Activated CD4-positive, alpha-beta T cell treated with anti-CD3 and anti-CD28 coated beads, Interleukin-2, amount 10 ng/mL, durations not matched to agents 24 days and 14 days (primary cell): ENCODE data around the gene RBKS. TPM values are rescaled to one million over a fixed set of nuclear protein-coding genes. Genes with fewer than 3 reads are reported as not detected.
"Not testable (repeated sequence)": the region's sequence is repeated elsewhere in the genome, so short reads cannot be mapped to it uniquely, and the experiment has no call there.

Experiments used
- DNase-seq: peaks from one replicate; pipeline ENCODE4 v3.0.0; 2022
- H3K27ac Mint-ChIP-seq: one replicate; pipeline ENCODE4 v1.8.0; 2022; ENCODE audit warnings: mild to moderate bottlenecking, mixed read lengths
- H3K27me3 Mint-ChIP-seq: one replicate; pipeline ENCODE4 v1.8.0; 2022; ENCODE audit warnings: mixed read lengths
- H3K36me3 Mint-ChIP-seq: one replicate; pipeline ENCODE4 v1.8.0; 2022; ENCODE audit warnings: low read depth, mild to moderate bottlenecking, mixed read lengths
- H3K4me1 Mint-ChIP-seq: one replicate; pipeline ENCODE4 v1.8.0; 2021; ENCODE audit warnings: mixed read lengths
- H3K4me3 Mint-ChIP-seq: one replicate; pipeline ENCODE4 v1.8.0; 2022; ENCODE audit warnings: mild to moderate bottlenecking, moderate library complexity, mixed read lengths
- H3K9me3 Mint-ChIP-seq: one replicate; pipeline ENCODE4 v1.8.0; 2021; ENCODE audit warnings: mixed read lengths
- intact Hi-C: fragments of 100-400 bp; cut with micrococcal nuclease; formaldehyde crosslinking; loops from one replicate; pipeline ENCODE4 v1.15.1; 2023
- total RNA-seq: library from RNA; stranded (reverse); gene quantifications from 2 replicates; pipeline ENCODE4 v1.2.3, GENCODE V29; 2022

RBKS gene
- total RNA-seq, 1 donor from 2014 or later = 1.4 TPM

DNA sequence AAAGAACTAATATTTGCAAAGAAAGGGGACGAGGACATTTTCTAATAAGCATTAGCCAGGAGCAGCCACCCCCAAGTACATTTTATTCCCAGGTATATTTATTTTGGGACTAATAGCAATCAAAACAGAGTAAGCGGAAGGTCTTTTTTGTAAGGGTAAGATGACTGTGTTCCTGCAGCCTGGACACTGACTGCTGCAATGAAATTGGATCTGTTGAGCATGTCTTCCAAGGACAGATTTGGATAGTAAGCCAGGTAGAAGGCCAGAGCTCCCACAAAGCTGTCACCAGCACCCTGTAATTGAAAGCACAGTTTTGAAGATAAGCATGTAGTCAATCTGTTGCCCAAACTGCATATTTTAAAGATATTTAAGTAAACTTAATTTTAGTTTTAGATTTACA, 108.7 kb downstream of the RBKS start:
- no peak for DNase-seq
- H3K36me3 Mint-ChIP-seq = peaks cover 21% of the 10 kb centered on the region
- no peak overlapping the region for H3K27ac Mint-ChIP-seq

DNA sequence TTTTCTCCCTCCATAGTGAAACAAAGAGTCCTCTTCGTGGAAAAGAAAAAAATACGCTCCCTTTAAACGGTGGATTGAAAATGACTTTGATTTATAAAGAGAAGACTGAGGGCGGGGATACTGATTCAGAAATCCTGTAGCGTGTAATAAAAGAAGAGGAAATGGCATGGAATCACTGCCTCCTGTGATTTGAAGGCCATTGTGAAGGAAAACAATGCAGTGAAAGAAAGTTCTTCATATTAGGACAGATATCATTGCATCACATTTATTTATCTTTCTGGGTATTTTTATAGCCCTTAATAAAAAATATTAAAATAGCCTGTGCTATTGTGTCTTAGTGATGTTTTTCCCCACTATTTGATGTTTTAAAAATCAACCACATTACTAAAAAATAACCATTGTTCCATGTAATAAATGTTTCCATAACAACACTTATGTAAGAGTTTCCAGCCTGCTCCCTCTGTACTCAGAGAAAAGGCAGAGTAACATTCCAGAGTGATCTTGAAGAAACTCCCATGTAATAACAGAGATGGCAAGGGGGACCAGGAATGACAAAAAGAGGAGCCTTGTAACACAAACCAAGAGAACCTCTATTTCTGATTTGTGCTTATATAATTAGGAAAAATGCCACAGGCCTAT, 110.7 kb downstream of the RBKS start:
- Mint-ChIP-seq H3K4me3 (no peak overlapping the region), H3K36me3 (peaks cover 36% of the 10 kb centered on the region), H3K27ac (no peak overlapping the region), H3K9me3 (no peaks in the 10 kb centered on the region), H3K27me3 (no peaks in the 10 kb centered on the region), H3K4me1 (peaks cover 9% of the 10 kb centered on the region)
- DNase-seq = no peak
- intact Hi-C loops = no loop called here

More for the DNA sequence above, 108.7 kb downstream of the RBKS start:
- no peaks in the 10 kb centered on the region for H3K9me3 Mint-ChIP-seq
- no peaks in the 10 kb centered on the region for H3K27me3 Mint-ChIP-seq
- H3K4me1 Mint-ChIP-seq = peaks cover 6% of the 10 kb centered on the region
- intact Hi-C loops = no loop called here
- no peak overlapping the region for H3K4me3 Mint-ChIP-seq

DNA sequence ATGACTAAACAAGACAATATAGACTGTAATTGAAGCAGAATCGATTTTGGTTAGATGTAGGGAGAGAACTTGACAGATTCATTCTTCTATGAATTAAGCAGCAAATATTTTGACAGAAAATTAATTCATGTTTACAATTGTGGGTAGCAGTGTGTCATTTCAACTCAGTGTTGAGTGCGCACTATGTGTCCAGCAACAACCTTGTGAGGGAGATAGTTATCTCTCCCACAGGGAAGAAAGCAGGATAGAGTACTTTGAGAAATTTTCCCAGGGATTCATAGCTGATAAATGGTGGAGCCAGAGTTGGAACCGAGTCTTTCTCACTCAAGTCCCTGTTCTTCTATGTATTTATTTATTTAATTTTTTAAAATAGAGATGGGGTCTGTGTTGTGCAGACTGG, 113.5 kb downstream of the RBKS start:
- Mint-ChIP-seq H3K4me3 (no peak overlapping the region), H3K27ac (no peak overlapping the region), H3K27me3 (no peaks in the 10 kb centered on the region), H3K4me1 (peaks cover 26% of the 10 kb centered on the region), H3K9me3 (no peaks in the 10 kb centered on the region), H3K36me3 (peaks cover 47% of the 10 kb centered on the region)
- intact Hi-C loops = no loop called here
- DNase-seq = no peak

- intact Hi-C loops = no loop called here
- no peak overlapping the region for H3K4me3 Mint-ChIP-seq
- H3K36me3 Mint-ChIP-seq = peaks cover 47% of the 10 kb centered on the region
- H3K27ac Mint-ChIP-seq = no peak overlapping the region
- H3K27me3 Mint-ChIP-seq = no peaks in the 10 kb centered on the region
- H3K4me1 Mint-ChIP-seq = peaks cover 28% of the 10 kb centered on the region
- no peak for DNase-seq
- peaks cover under 1% of the 10 kb centered on the region for H3K9me3 Mint-ChIP-seq
Measured at GRCh38 chr2:27776097-27776496, 114.1 kb downstream of the RBKS start.

- DNase-seq = no peak
- peak overlapping the region; percentile 98 for H3K4me3 Mint-ChIP-seq
- peak overlapping the region; percentile 27 for H3K27ac Mint-ChIP-seq
- H3K9me3 Mint-ChIP-seq = peaks cover 3% of the 10 kb centered on the region
- no peaks in the 10 kb centered on the region for H3K27me3 Mint-ChIP-seq
- H3K36me3 Mint-ChIP-seq = peaks cover 35% of the 10 kb centered on the region
- H3K4me1 Mint-ChIP-seq = peaks cover 27% of the 10 kb centered on the region
- intact Hi-C loops = loop anchor here (5.0 kb wide), 4 partner anchors 72 to 678 kb away; partner anchors contain the start of gene FOSL2
Measured at GRCh38 chr2:27773959-27774358, 116.2 kb downstream of the RBKS start.

GRCh38 chr2:27772804-27773203, 117.4 kb downstream of the RBKS start:
- Mint-ChIP-seq H3K27ac (peak overlapping the region; percentile 67), H3K4me1 (peaks cover 23% of the 10 kb centered on the region), H3K9me3 (peaks cover 3% of the 10 kb centered on the region), H3K36me3 (peaks cover 30% of the 10 kb centered on the region), H3K4me3 (peak overlapping the region; percentile 98), H3K27me3 (no peaks in the 10 kb centered on the region)
- intact Hi-C loops = loop anchor here (5.0 kb wide), 4 partner anchors 71 to 679 kb away; partner anchors contain the start of gene FOSL2
- DNase-seq = no peak

- H3K27me3 Mint-ChIP-seq = no peaks in the 10 kb centered on the region
- intact Hi-C loops = loop anchor here (2.0 to 5.0 kb wide), 5 partner anchors 69 to 681 kb away; partner anchors contain the start of genes BABAM2, FOSL2 and RBKS
- H3K9me3 Mint-ChIP-seq = peaks cover 3% of the 10 kb centered on the region
- H3K4me1 Mint-ChIP-seq = peaks cover 23% of the 10 kb centered on the region
- peaks cover 28% of the 10 kb centered on the region for H3K36me3 Mint-ChIP-seq
- peak within 1 kb of the TSS; percentile 97 for H3K27ac Mint-ChIP-seq
- H3K4me3 Mint-ChIP-seq = peak within 1 kb of the TSS; percentile 98
- peak; percentile 97 for DNase-seq
Measured at GRCh38 chr2:27771548-27772335, 118.4 kb downstream of the RBKS start, which contains the start of gene MRPL33. Gene MRPL33 (plus strand): TSS chr2:27771719. CDS start chr2:27771778, 59 bp downstream.

DNA sequence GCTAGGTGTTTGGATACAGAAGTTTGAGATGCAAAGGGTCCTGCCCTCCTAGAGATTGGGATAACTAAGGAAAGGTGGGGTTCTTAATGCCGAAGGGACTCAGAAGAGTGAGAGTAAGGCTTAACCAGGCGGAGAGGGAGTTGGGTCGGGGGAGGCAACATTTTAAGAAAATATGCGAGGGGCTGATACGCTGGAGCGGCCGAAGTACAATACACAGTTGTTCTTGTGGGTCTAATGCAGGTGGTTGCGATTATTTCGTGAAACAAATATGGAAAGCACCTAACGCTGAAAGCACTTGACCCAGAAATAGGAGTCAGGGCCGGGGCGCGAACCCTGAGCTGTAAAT, 119.0 kb downstream of the RBKS start:
- Mint-ChIP-seq H3K27ac (peak overlapping the region; percentile 97), H3K4me1 (peaks cover 25% of the 10 kb centered on the region), H3K27me3 (no peaks in the 10 kb centered on the region), H3K9me3 (peaks cover 3% of the 10 kb centered on the region), H3K4me3 (peak overlapping the region; percentile 98), H3K36me3 (peaks cover 23% of the 10 kb centered on the region)
- DNase-seq = no peak
- intact Hi-C loops = loop anchor here (2.0 to 5.0 kb wide), 5 partner anchors 69 to 681 kb away; partner anchors contain the start of genes BABAM2, FOSL2 and RBKS

GRCh38 chr2:27766287-27766661, 123.9 kb downstream of the RBKS start:
- intact Hi-C loops = no loop called here
- H3K4me3 Mint-ChIP-seq = peak overlapping the region; percentile 28
- H3K27ac Mint-ChIP-seq = peak overlapping the region; percentile 32
- H3K9me3 Mint-ChIP-seq = peaks cover 3% of the 10 kb centered on the region
- H3K4me1 Mint-ChIP-seq = peaks cover 15% of the 10 kb centered on the region
- peaks cover 1% of the 10 kb centered on the region for H3K27me3 Mint-ChIP-seq
- H3K36me3 Mint-ChIP-seq = no peaks in the 10 kb centered on the region
- DNase-seq = no peak

GRCh38 chr2:27765621-27766286, 124.4 kb downstream of the RBKS start:
- Mint-ChIP-seq H3K9me3 (no peaks in the 10 kb centered on the region), H3K36me3 (no peaks in the 10 kb centered on the region), H3K27me3 (peaks cover 1% of the 10 kb centered on the region), H3K4me3 (peak overlapping the region; percentile 28), H3K27ac (peak overlapping the region; percentile 60), H3K4me1 (peaks cover 12% of the 10 kb centered on the region)
- intact Hi-C loops = no loop called here
- DNase-seq = peak; percentile 80

DNA sequence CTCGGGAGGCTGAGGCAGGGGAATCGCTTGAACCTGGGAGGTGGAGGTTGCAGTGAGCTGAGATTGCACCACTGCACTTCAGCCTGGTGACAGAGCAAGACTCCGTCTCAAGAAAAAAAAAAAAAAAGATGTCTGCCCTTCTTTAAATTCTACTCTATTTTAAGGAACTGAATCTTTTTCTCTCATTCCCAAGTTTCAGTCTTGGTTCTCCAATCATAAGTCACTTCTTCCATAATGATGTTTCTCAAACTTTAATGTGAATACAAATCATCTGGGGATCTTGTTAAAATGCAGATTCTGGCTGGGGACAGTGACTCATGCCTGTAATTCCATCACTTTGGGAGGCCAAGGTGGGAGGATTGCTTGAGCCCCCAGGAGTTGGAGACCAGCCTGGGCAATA, 125.7 kb downstream of the RBKS start:
- H3K27me3 Mint-ChIP-seq, H3K36me3 Mint-ChIP-seq, DNase-seq, H3K27ac Mint-ChIP-seq, H3K9me3 Mint-ChIP-seq, H3K4me3 Mint-ChIP-seq, intact Hi-C loops: not testable (repeated sequence)
- peaks cover 12% of the 10 kb centered on the region for H3K4me1 Mint-ChIP-seq

GRCh38 chr2:27763907-27764267, 126.3 kb downstream of the RBKS start:
- H3K9me3 Mint-ChIP-seq = no peaks in the 10 kb centered on the region
- intact Hi-C loops = no loop called here
- DNase-seq = no peak
- peaks cover 1% of the 10 kb centered on the region for H3K27me3 Mint-ChIP-seq
- no peak overlapping the region for H3K4me3 Mint-ChIP-seq
- H3K36me3 Mint-ChIP-seq = no peaks in the 10 kb centered on the region
- no peak overlapping the region for H3K27ac Mint-ChIP-seq
- peaks cover 12% of the 10 kb centered on the region for H3K4me1 Mint-ChIP-seq

- Mint-ChIP-seq H3K27ac (no peak overlapping the region), H3K9me3 (no peaks in the 10 kb centered on the region), H3K36me3 (no peaks in the 10 kb centered on the region), H3K4me3 (no peak overlapping the region), H3K4me1 (peaks cover 12% of the 10 kb centered on the region), H3K27me3 (peaks cover 1% of the 10 kb centered on the region)
- intact Hi-C loops = no loop called here
- DNase-seq = no peak
Measured at GRCh38 chr2:27762951-27763906, 127.0 kb downstream of the RBKS start.
